ENCODE measurements around the gene HSFX4.
"Not testable (repeated sequence)": the region's sequence is repeated elsewhere in the genome, so short reads cannot be mapped to it uniquely, and the experiment has no call there.

Gene HSFX4

GRCh38 chrX:149946932-149947331 is 17.6 kb downstream of the HSFX4 start:
- not testable (repeated sequence) for H3K9ac ChIP-seq (ENCODE audit: low read depth, low read length); H3K9me3 ChIP-seq (ENCODE audit: control insufficient read depth, insufficient read depth, low read length)
- peaks cover 12% of the 10 kb centered on the region; the same call in 1 of the 2 replicates for H3K36me3 ChIP-seq (ENCODE audit: insufficient read depth, low read length)
- H3K4me1 ChIP-seq (ENCODE audit: insufficient read depth, low read length) = peaks cover 14% of the 10 kb centered on the region

- peaks cover 14% of the 10 kb centered on the region for H3K4me1 ChIP-seq (ENCODE audit: insufficient read depth, low read length)
- no peaks in the 10 kb centered on the region for H3K9me3 ChIP-seq (ENCODE audit: control insufficient read depth, insufficient read depth, low read length)
Observed at GRCh38 chrX:149948016-149948415, 18.6 kb downstream of the HSFX4 start.

GRCh38 chrX:149949743-149950436 is 20.5 kb downstream of the HSFX4 start:
- H3K9ac ChIP-seq (ENCODE audit: low read depth, low read length) = no peak overlapping the region
- peaks cover 12% of the 10 kb centered on the region; the same call in 1 of the 2 replicates for H3K36me3 ChIP-seq (ENCODE audit: insufficient read depth, low read length)
- no peaks in the 10 kb centered on the region for H3K9me3 ChIP-seq (ENCODE audit: control insufficient read depth, insufficient read depth, low read length)
- H3K4me1 ChIP-seq (ENCODE audit: insufficient read depth, low read length) = peaks cover 14% of the 10 kb centered on the region

More at GRCh38 chrX:149948016-149948415, 18.6 kb downstream of the HSFX4 start:
- H3K36me3 ChIP-seq (ENCODE audit: insufficient read depth, low read length) = peaks cover 12% of the 10 kb centered on the region; the same call in 1 of the 2 replicates
- H3K9ac ChIP-seq (ENCODE audit: low read depth, low read length) = no peak overlapping the region

GRCh38 chrX:149950681-149951080 is 21.3 kb downstream of the HSFX4 start:
- H3K36me3 ChIP-seq (ENCODE audit: insufficient read depth, low read length) = peaks cover 12% of the 10 kb centered on the region; the same call in 1 of the 2 replicates
- peaks cover 14% of the 10 kb centered on the region for H3K4me1 ChIP-seq (ENCODE audit: insufficient read depth, low read length)
- H3K9me3 ChIP-seq (ENCODE audit: control insufficient read depth, insufficient read depth, low read length) = no peaks in the 10 kb centered on the region
- H3K9ac ChIP-seq (ENCODE audit: low read depth, low read length) = no peak overlapping the region

GRCh38 chrX:149961572-149961971 is 32.2 kb downstream of the HSFX4 start:
- no peaks in the 10 kb centered on the region for H3K36me3 ChIP-seq (ENCODE audit: insufficient read depth, low read length)
- H3K9me3 ChIP-seq (ENCODE audit: control insufficient read depth, insufficient read depth, low read length) = no peaks in the 10 kb centered on the region
- H3K4me1 ChIP-seq (ENCODE audit: insufficient read depth, low read length) = no peaks in the 10 kb centered on the region

GRCh38 chrX:149962010-149962409 is 32.6 kb downstream of the HSFX4 start:
- no peaks in the 10 kb centered on the region for H3K36me3 ChIP-seq (ENCODE audit: insufficient read depth, low read length)
- H3K9me3 ChIP-seq (ENCODE audit: control insufficient read depth, insufficient read depth, low read length) = no peaks in the 10 kb centered on the region
- no peak overlapping the region for H3K9ac ChIP-seq (ENCODE audit: low read depth, low read length)
- no peaks in the 10 kb centered on the region for H3K4me1 ChIP-seq (ENCODE audit: insufficient read depth, low read length)

More at GRCh38 chrX:149961572-149961971, 32.2 kb downstream of the HSFX4 start:
- H3K9ac ChIP-seq (ENCODE audit: low read depth, low read length) = no peak overlapping the region

- Histone ChIP-seq H3K9me3 (ENCODE audit: control insufficient read depth, insufficient read depth, low read length) (no peaks in the 10 kb centered on the region), H3K9ac (ENCODE audit: low read depth, low read length) (no peak overlapping the region), H3K36me3 (ENCODE audit: insufficient read depth, low read length) (no peaks in the 10 kb centered on the region), H3K4me1 (ENCODE audit: insufficient read depth, low read length) (no peaks in the 10 kb centered on the region)
Observed at GRCh38 chrX:149962859-149963757, 33.7 kb downstream of the HSFX4 start.

GRCh38 chrX:149979126-149979644 is 49.8 kb downstream of the HSFX4 start:
- Histone ChIP-seq H3K36me3 (ENCODE audit: insufficient read depth, low read length) (no peaks in the 10 kb centered on the region), H3K4me1 (ENCODE audit: insufficient read depth, low read length) (peaks cover 7% of the 10 kb centered on the region), H3K9ac (ENCODE audit: low read depth, low read length) (no peak overlapping the region), H3K9me3 (ENCODE audit: control insufficient read depth, insufficient read depth, low read length) (no peaks in the 10 kb centered on the region)

Measured in ES-I3 (cell line).